ENCODE results near the gene MRPL9. TPM values are rescaled to one million over a fixed set of nuclear protein-coding genes. Genes with fewer than 3 reads are reported as not detected.
A peak's percentile ranks its signal among the peaks of the same experiment; 100 is the strongest.
"Not testable (repeated sequence)": the region's sequence is repeated elsewhere in the genome, so short reads cannot be mapped to it uniquely, and the experiment has no call there.

Gene MRPL9
- total RNA-seq, 2 experiments from 2014 or later = 87.4 to 95.0 TPM

GRCh38 chr1:151737479-151737878, 25.8 kb downstream of the MRPL9 start:
- POLR2A ChIA-PET = no interaction called here
- ATAC-seq (ENCODE audit: low read depth) = no peak
- Mint-ChIP-seq H3K36me3 (peaks cover 2% of the 10 kb centered on the region), H3K27me3 (peaks cover 18% of the 10 kb centered on the region), H3K4me3 (no peak overlapping the region), H3K27ac (no peak overlapping the region), H3K9me3 (peaks cover 13% of the 10 kb centered on the region), H3K4me1 (peaks cover 11% of the 10 kb centered on the region)
- DNase-seq = no peak

- no peak overlapping the region for H3K27ac Mint-ChIP-seq
- peaks cover 2% of the 10 kb centered on the region for H3K36me3 Mint-ChIP-seq
- peaks cover 11% of the 10 kb centered on the region for H3K4me1 Mint-ChIP-seq
- H3K4me3 Mint-ChIP-seq = no peak overlapping the region
- peaks cover 15% of the 10 kb centered on the region for H3K27me3 Mint-ChIP-seq
- peaks cover 13% of the 10 kb centered on the region for H3K9me3 Mint-ChIP-seq
- DNase-seq = no peak
- ATAC-seq (ENCODE audit: low read depth) = no peak
- POLR2A ChIA-PET = no interaction called here
These were observed 26.3 kb downstream of the MRPL9 start for GRCh38 chr1:151737026-151737425.

- ATAC-seq (ENCODE audit: low read depth); POLR2A ChIA-PET: not testable (repeated sequence)
These were observed 29.3 kb downstream of the MRPL9 start for GRCh38 chr1:151733995-151734394.

GRCh38 chr1:151733126-151733525, 30.2 kb downstream of the MRPL9 start:
- Mint-ChIP-seq H3K4me3 (no peak overlapping the region), H3K27ac (no peak overlapping the region), H3K9me3 (peaks cover 9% of the 10 kb centered on the region), H3K27me3 (peaks cover 20% of the 10 kb centered on the region), H3K36me3 (peaks cover 2% of the 10 kb centered on the region), H3K4me1 (peaks cover 5% of the 10 kb centered on the region)
- ATAC-seq (ENCODE audit: low read depth) (no peak), DNase-seq (no peak)
- POLR2A ChIA-PET = no interaction called here

More at GRCh38 chr1:151733995-151734394, 29.3 kb downstream of the MRPL9 start:
- H3K27ac Mint-ChIP-seq, H3K36me3 Mint-ChIP-seq, H3K4me3 Mint-ChIP-seq, DNase-seq, H3K4me1 Mint-ChIP-seq: not testable (repeated sequence)
- Mint-ChIP-seq H3K27me3 (peaks cover 15% of the 10 kb centered on the region), H3K9me3 (peaks cover 13% of the 10 kb centered on the region)

- H3K9me3 Mint-ChIP-seq = no peaks in the 10 kb centered on the region
- H3K4me1 Mint-ChIP-seq = peaks cover 7% of the 10 kb centered on the region
- H3K27ac Mint-ChIP-seq = no peak overlapping the region
- ATAC-seq (ENCODE audit: low read depth) (no peak), DNase-seq (no peak)
- POLR2A ChIA-PET = no interaction called here
- no peak overlapping the region for H3K4me3 Mint-ChIP-seq
- H3K27me3 Mint-ChIP-seq = peaks cover 35% of the 10 kb centered on the region
- no peaks in the 10 kb centered on the region for H3K36me3 Mint-ChIP-seq
These were observed 33.4 kb downstream of the MRPL9 start for GRCh38 chr1:151729966-151730291.

- H3K36me3 Mint-ChIP-seq = no peaks in the 10 kb centered on the region
- peaks cover 39% of the 10 kb centered on the region for H3K27me3 Mint-ChIP-seq
- no peaks in the 10 kb centered on the region for H3K9me3 Mint-ChIP-seq
- H3K4me1 Mint-ChIP-seq = peaks cover 5% of the 10 kb centered on the region
- no peak overlapping the region for H3K27ac Mint-ChIP-seq
- POLR2A ChIA-PET = no interaction called here
- H3K4me3 Mint-ChIP-seq = no peak overlapping the region
- ATAC-seq (ENCODE audit: low read depth) = no peak
- no peak for DNase-seq
These were observed 33.9 kb downstream of the MRPL9 start for GRCh38 chr1:151729157-151729965.

- H3K4me3 Mint-ChIP-seq = no peak overlapping the region
- no peaks in the 10 kb centered on the region for H3K9me3 Mint-ChIP-seq
- ATAC-seq (ENCODE audit: low read depth) (no peak), DNase-seq (no peak)
- H3K27ac Mint-ChIP-seq = no peak overlapping the region
- POLR2A ChIA-PET = no interaction called here
- H3K36me3 Mint-ChIP-seq = no peaks in the 10 kb centered on the region
- H3K27me3 Mint-ChIP-seq = peaks cover 47% of the 10 kb centered on the region
- peaks cover 4% of the 10 kb centered on the region for H3K4me1 Mint-ChIP-seq
These were observed 34.9 kb downstream of the MRPL9 start for GRCh38 chr1:151728151-151729054.

GRCh38 chr1:151723726-151724370, 39.4 kb downstream of the MRPL9 start:
- H3K27ac Mint-ChIP-seq = no peak overlapping the region
- POLR2A ChIA-PET = no interaction called here
- peaks cover 69% of the 10 kb centered on the region for H3K27me3 Mint-ChIP-seq
- no peak overlapping the region for H3K4me3 Mint-ChIP-seq
- DNase-seq (no peak), ATAC-seq (ENCODE audit: low read depth) (no peak)
- H3K4me1 Mint-ChIP-seq = peaks cover 10% of the 10 kb centered on the region
- H3K9me3 Mint-ChIP-seq = no peaks in the 10 kb centered on the region
- H3K36me3 Mint-ChIP-seq = no peaks in the 10 kb centered on the region

- POLR2A ChIA-PET = interaction anchor here (0.6 kb wide), 1 partner anchor 448 kb away, joined by 3 read pairs; no protein-coding TSS in a partner anchor
- ATAC-seq (ENCODE audit: low read depth) (no peak), DNase-seq (no peak)
These were observed 41.3 kb downstream of the MRPL9 start for GRCh38 chr1:151721788-151722510.

GRCh38 chr1:151720974-151721787, 42.1 kb downstream of the MRPL9 start, which contains the start of gene RIIAD1:
TSS of gene RIIAD1 (plus strand) at chr1:151721522. CDS start at chr1:151721537, 15 bp downstream.
- H3K4me3 Mint-ChIP-seq = peak within 1 kb of the TSS; percentile 78
- H3K4me1 Mint-ChIP-seq = peaks cover 15% of the 10 kb centered on the region
- H3K36me3 Mint-ChIP-seq = peaks cover 3% of the 10 kb centered on the region
- H3K27ac Mint-ChIP-seq = no peak within 1 kb of the TSS
- POLR2A ChIA-PET = no interaction called here
- no peaks in the 10 kb centered on the region for H3K9me3 Mint-ChIP-seq
- peaks cover 80% of the 10 kb centered on the region for H3K27me3 Mint-ChIP-seq
- DNase-seq (peak; percentile 60), ATAC-seq (ENCODE audit: low read depth) (peak; percentile 82)

More at GRCh38 chr1:151721788-151722510, 41.3 kb downstream of the MRPL9 start:
- peaks cover 13% of the 10 kb centered on the region for H3K4me1 Mint-ChIP-seq
- peaks cover 2% of the 10 kb centered on the region for H3K36me3 Mint-ChIP-seq
- peaks cover 76% of the 10 kb centered on the region for H3K27me3 Mint-ChIP-seq
- peak overlapping the region; percentile 78 for H3K4me3 Mint-ChIP-seq
- H3K9me3 Mint-ChIP-seq = no peaks in the 10 kb centered on the region
- H3K27ac Mint-ChIP-seq = no peak overlapping the region

GRCh38 chr1:151720554-151720953, 42.7 kb downstream of the MRPL9 start:
- no peak for DNase-seq
- no peaks in the 10 kb centered on the region for H3K9me3 Mint-ChIP-seq
- peak; percentile 28 for ATAC-seq (ENCODE audit: low read depth)
- peaks cover 84% of the 10 kb centered on the region for H3K27me3 Mint-ChIP-seq
- peaks cover 12% of the 10 kb centered on the region for H3K4me1 Mint-ChIP-seq
- H3K4me3 Mint-ChIP-seq = peak overlapping the region; percentile 70
- peaks cover 3% of the 10 kb centered on the region for H3K36me3 Mint-ChIP-seq
- POLR2A ChIA-PET = no interaction called here
- H3K27ac Mint-ChIP-seq = no peak overlapping the region

- ATAC-seq (ENCODE audit: low read depth) (no peak), DNase-seq (no peak)
- H3K36me3 Mint-ChIP-seq = peaks cover 3% of the 10 kb centered on the region
- peaks cover 84% of the 10 kb centered on the region for H3K27me3 Mint-ChIP-seq
- no peaks in the 10 kb centered on the region for H3K9me3 Mint-ChIP-seq
- H3K4me1 Mint-ChIP-seq = peaks cover 12% of the 10 kb centered on the region
- H3K4me3 Mint-ChIP-seq = peak overlapping the region; percentile 70
- H3K27ac Mint-ChIP-seq = no peak overlapping the region
- POLR2A ChIA-PET = no interaction called here
These were observed 43.2 kb downstream of the MRPL9 start for GRCh38 chr1:151720125-151720524.

Data from activated naive CD8-positive, alpha-beta T cell treated with anti-CD3 and anti-CD28 coated beads, Interleukin-2, amount 10 ng/mL, durations not matched to agents 7 days and 5 days (primary cell).